ENCODE data around the gene PPDPF. TPM values are rescaled to one million over a fixed set of nuclear protein-coding genes. Genes with fewer than 3 reads are reported as not detected.
"Not testable (repeated sequence)": the region's sequence is repeated elsewhere in the genome, so short reads cannot be mapped to it uniquely, and the experiment has no call there.

Gene PPDPF
- polyA plus RNA-seq, 1 donor from 2014 or later, result 198 TPM

- Mint-ChIP-seq H3K9me3 (no peaks in the 10 kb centered on the region), H3K4me3 (peak overlapping the region in 1 of 4 donors; percentile 67), H3K27me3 (peaks cover 8% of the 10 kb centered on the region), H3K36me3 (peaks cover 1% of the 10 kb centered on the region), H3K4me1 (peaks cover 21 to 31% (median 27%) of the 10 kb centered on the region in 3 donors), H3K27ac (peak overlapping the region in 2 of 3 donors; percentile 43 to 67)
Measured at GRCh38 chr20:63549019-63549418, 28.5 kb downstream of the PPDPF start.

- peak overlapping the region in 1 of 3 donors; percentile 67 for H3K27ac Mint-ChIP-seq
- H3K4me3 Mint-ChIP-seq, result peak overlapping the region in 1 of 4 donors; percentile 72
- H3K4me1 Mint-ChIP-seq, result peaks cover 19 to 38% (median 29%) of the 10 kb centered on the region in 3 donors
- peaks cover 8% of the 10 kb centered on the region for H3K27me3 Mint-ChIP-seq
- no peaks in the 10 kb centered on the region for H3K9me3 Mint-ChIP-seq
- H3K36me3 Mint-ChIP-seq, result peaks cover 1% of the 10 kb centered on the region
Measured at GRCh38 chr20:63549679-63550282, 29.2 kb downstream of the PPDPF start.

GRCh38 chr20:63551068-63551467, 30.5 kb downstream of the PPDPF start:
- Mint-ChIP-seq H3K4me1 (peaks cover 11 to 29% (median 19%) of the 10 kb centered on the region in 3 donors), H3K36me3 (peaks cover 1% of the 10 kb centered on the region), H3K9me3 (no peaks in the 10 kb centered on the region), H3K4me3 (peak overlapping the region in 1 of 4 donors; percentile 7), H3K27ac (peak overlapping the region in 2 of 3 donors; percentile 50 to 100), H3K27me3 (peaks cover 8% of the 10 kb centered on the region)

- no peaks in the 10 kb centered on the region for H3K9me3 Mint-ChIP-seq
- peak overlapping the region; percentile 98 to 100 (median 98) for H3K27ac Mint-ChIP-seq
- H3K27me3 Mint-ChIP-seq, result peaks cover 5% of the 10 kb centered on the region
- H3K4me1 Mint-ChIP-seq, result peaks cover 10 to 31% (median 17%) of the 10 kb centered on the region in 3 donors
- H3K4me3 Mint-ChIP-seq, result peak overlapping the region; percentile 59 to 95 (median 86)
- peaks cover 1% of the 10 kb centered on the region for H3K36me3 Mint-ChIP-seq
Measured at GRCh38 chr20:63552481-63553249, 32.1 kb downstream of the PPDPF start.

- H3K4me1 Mint-ChIP-seq, result peaks cover 10 to 31% (median 17%) of the 10 kb centered on the region in 3 donors
- peaks cover 5% of the 10 kb centered on the region for H3K27me3 Mint-ChIP-seq
- H3K9me3 Mint-ChIP-seq, result no peaks in the 10 kb centered on the region
- H3K4me3 Mint-ChIP-seq, result peak overlapping the region; percentile 83 to 95 (median 86)
- peaks cover 1% of the 10 kb centered on the region for H3K36me3 Mint-ChIP-seq
- peak overlapping the region; percentile 98 to 100 (median 98) for H3K27ac Mint-ChIP-seq
Measured at GRCh38 chr20:63553251-63553932, 32.8 kb downstream of the PPDPF start.

GRCh38 chr20:63553933-63554290, 33.3 kb downstream of the PPDPF start, which contains the start of gene FNDC11:
Gene FNDC11 (plus strand): TSS chr20:63554159. CDS start chr20:63555664, 1,505 bp downstream.
- Mint-ChIP-seq H3K4me1 (peaks cover 10 to 31% (median 15%) of the 10 kb centered on the region in 3 donors), H3K36me3 (peaks cover 1% of the 10 kb centered on the region), H3K9me3 (no peaks in the 10 kb centered on the region), H3K27me3 (peaks cover 2% of the 10 kb centered on the region), H3K4me3 (peak within 1 kb of the TSS; percentile 83 to 95 (median 94)), H3K27ac (peak within 1 kb of the TSS; percentile 98 to 100 (median 98))

- Mint-ChIP-seq H3K36me3 (peaks cover 3% of the 10 kb centered on the region), H3K9me3 (no peaks in the 10 kb centered on the region), H3K27ac (peak overlapping the region; percentile 88 to 100 (median 95)), H3K4me1 (peaks cover 10 to 28% (median 13%) of the 10 kb centered on the region in 3 donors), H3K27me3 (no peaks in the 10 kb centered on the region), H3K4me3 (peak overlapping the region; percentile 83 to 95 (median 94))
Measured at GRCh38 chr20:63554361-63555278, 34.1 kb downstream of the PPDPF start.

- Mint-ChIP-seq H3K4me3 (peak overlapping the region in 1 of 4 donors; percentile 68), H3K9me3 (no peaks in the 10 kb centered on the region), H3K36me3 (peaks cover 5% of the 10 kb centered on the region), H3K27me3 (no peaks in the 10 kb centered on the region), H3K4me1 (peaks cover 10 to 27% (median 15%) of the 10 kb centered on the region in 3 donors), H3K27ac (peak overlapping the region in 2 of 3 donors; percentile 53 to 56)
Measured at GRCh38 chr20:63555661-63556381, 35.3 kb downstream of the PPDPF start.

- H3K4me3 Mint-ChIP-seq, result peak overlapping the region in 1 of 4 donors; percentile 81
Measured at GRCh38 chr20:63556873-63557478, 36.4 kb downstream of the PPDPF start.

GRCh38 chr20:63557481-63557891, 36.9 kb downstream of the PPDPF start:
- Mint-ChIP-seq H3K27me3 (no peaks in the 10 kb centered on the region), H3K9me3 (no peaks in the 10 kb centered on the region), H3K36me3 (peaks cover 5% of the 10 kb centered on the region), H3K4me3 (peak overlapping the region in 1 of 4 donors; percentile 81), H3K4me1 (peaks cover 7 to 17% (median 11%) of the 10 kb centered on the region in 3 donors), H3K27ac (peak overlapping the region in 1 of 3 donors; percentile 56)

More at GRCh38 chr20:63556873-63557478, 36.4 kb downstream of the PPDPF start:
- Mint-ChIP-seq H3K9me3 (no peaks in the 10 kb centered on the region), H3K27ac (peak overlapping the region in 1 of 3 donors; percentile 56), H3K27me3 (no peaks in the 10 kb centered on the region), H3K36me3 (peaks cover 5% of the 10 kb centered on the region), H3K4me1 (peaks cover 8 to 22% (median 12%) of the 10 kb centered on the region in 3 donors)

- H3K4me3 Mint-ChIP-seq, result peak overlapping the region in 1 of 4 donors; percentile 47
- no peaks in the 10 kb centered on the region for H3K9me3 Mint-ChIP-seq
- no peaks in the 10 kb centered on the region for H3K27me3 Mint-ChIP-seq
- H3K27ac Mint-ChIP-seq, result peak overlapping the region in 1 of 3 donors; percentile 12
- H3K4me1 Mint-ChIP-seq, result peaks cover 0 to 11% (median 6%) of the 10 kb centered on the region in 3 donors
- H3K36me3 Mint-ChIP-seq, result peaks cover 5% of the 10 kb centered on the region
Measured at GRCh38 chr20:63558804-63559484, 38.4 kb downstream of the PPDPF start.

GRCh38 chr20:63559485-63560332, 39.1 kb downstream of the PPDPF start:
- not testable (repeated sequence) for H3K4me3 Mint-ChIP-seq, H3K9me3 Mint-ChIP-seq, H3K4me1 Mint-ChIP-seq, H3K27ac Mint-ChIP-seq, H3K27me3 Mint-ChIP-seq, H3K36me3 Mint-ChIP-seq

Data from IgD-negative memory B cell (primary cell).